IPS-20b (cell line): ENCODE results near the gene GIMAP1.

ENCODE experiments used
- H3K27ac ChIP-seq: one replicate; pipeline ENCODE4 v1.5.1; 2013; ENCODE audit warnings: low read length
- H3K27me3 ChIP-seq: 2 replicates; pipeline ENCODE4 v1.6.1; 2013; ENCODE audit warnings: mild to moderate bottlenecking, low read length, inconsistent platforms; ENCODE audit not compliant: insufficient read depth
- H3K36me3 ChIP-seq: 2 replicates; pipeline ENCODE4 v1.6.1; 2013; ENCODE audit warnings: low read depth, mild to moderate bottlenecking, inconsistent platforms, low read length, moderate library complexity; ENCODE audit not compliant: insufficient read depth
- H3K4me1 ChIP-seq: 2 replicates; pipeline ENCODE4 v1.6.1; 2013; ENCODE audit warnings: mild to moderate bottlenecking, control low read depth, inconsistent platforms, low read length, moderate library complexity; ENCODE audit not compliant: insufficient read depth
- H3K4me3 ChIP-seq: 2 replicates; pipeline ENCODE4 v1.5.1; 2013; ENCODE audit warnings: mild to moderate bottlenecking, low read length, inconsistent platforms
- H3K9ac ChIP-seq: 2 replicates; pipeline ENCODE4 v1.6.1; 2013; ENCODE audit warnings: low read depth, mild to moderate bottlenecking, inconsistent platforms, low read length, moderate library complexity
- H3K9me3 ChIP-seq: 2 replicates; pipeline ENCODE4 v1.6.1; 2013; ENCODE audit warnings: mild to moderate bottlenecking, low read depth, low read length, inconsistent platforms; ENCODE audit not compliant: insufficient read depth

GIMAP1 gene

DNA sequence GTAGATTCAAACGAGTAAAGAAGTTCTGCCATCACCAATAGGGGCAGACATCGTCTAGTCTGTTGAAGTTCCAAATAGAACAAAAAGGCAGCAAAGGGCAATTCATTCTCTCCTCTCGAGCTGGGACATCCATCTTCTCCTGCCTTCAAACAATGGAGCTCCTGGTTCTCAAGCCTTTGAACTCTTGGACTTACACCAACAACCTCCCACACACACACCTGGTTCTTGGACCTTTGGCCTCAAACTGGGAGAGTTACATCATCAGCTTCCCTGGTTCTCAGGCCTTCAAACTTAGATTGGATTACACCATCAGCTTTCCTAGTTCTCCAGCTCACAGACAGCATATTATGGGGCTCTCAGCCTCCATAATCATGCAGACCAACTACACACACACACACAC lies 11.0 kb downstream of the GIMAP1 start:
- Histone ChIP-seq H3K4me3 (no peak overlapping the region), H3K9me3 (peaks cover 3% of the 10 kb centered on the region), H3K4me1 (no peaks in the 10 kb centered on the region), H3K27ac (no peak overlapping the region), H3K27me3 (peaks cover 100% of the 10 kb centered on the region), H3K36me3 (no peaks in the 10 kb centered on the region), H3K9ac (no peak overlapping the region)

DNA sequence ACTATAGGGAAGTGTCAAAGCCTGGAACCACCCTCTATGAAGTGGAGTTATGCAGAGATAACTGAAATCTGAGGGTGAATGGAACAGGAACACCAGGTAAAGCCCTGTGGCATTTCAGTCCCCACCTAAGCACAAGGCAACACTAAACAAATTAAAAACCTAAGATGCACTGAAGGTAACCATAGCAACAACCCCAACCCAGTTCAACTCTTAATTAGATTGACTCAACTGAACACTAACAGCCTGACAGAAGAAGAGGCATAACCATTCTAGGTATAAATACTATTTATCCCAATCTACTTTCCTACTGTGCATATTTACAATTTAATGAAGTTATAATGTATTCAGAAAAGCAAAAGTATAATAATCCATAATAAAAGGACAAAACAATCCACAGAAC lies 11.6 kb downstream of the GIMAP1 start:
- no peak overlapping the region for H3K27ac ChIP-seq
- peaks cover 100% of the 10 kb centered on the region for H3K27me3 ChIP-seq
- no peaks in the 10 kb centered on the region for H3K4me1 ChIP-seq
- H3K4me3 ChIP-seq, result no peak overlapping the region
- H3K36me3 ChIP-seq, result no peaks in the 10 kb centered on the region
- peaks cover 3% of the 10 kb centered on the region for H3K9me3 ChIP-seq
- H3K9ac ChIP-seq, result no peak overlapping the region

GRCh38 chr7:150728609-150729008 lies 12.2 kb downstream of the GIMAP1 start:
- Histone ChIP-seq H3K27me3 (peaks cover 100% of the 10 kb centered on the region), H3K4me3 (no peak overlapping the region)

DNA sequence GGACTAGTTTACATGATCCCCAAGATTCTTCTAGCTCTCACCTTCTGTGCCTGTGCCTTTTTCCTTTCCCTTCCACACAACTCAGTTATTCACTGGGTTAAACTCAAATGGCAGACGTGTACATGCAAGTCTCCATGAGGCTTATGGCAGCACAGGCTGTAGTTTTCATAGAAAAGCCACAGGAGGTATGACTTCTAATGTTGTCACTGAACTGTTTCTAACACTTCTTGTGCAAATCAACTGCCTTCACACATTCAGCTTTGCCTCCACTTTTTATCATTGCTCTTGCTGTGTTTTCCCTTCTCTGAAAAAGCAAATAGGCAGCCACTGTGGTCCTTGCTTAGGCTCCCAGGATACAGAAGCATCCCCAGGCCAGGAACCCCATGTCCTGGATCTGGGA lies 15.5 kb downstream of the GIMAP1 start:
- Histone ChIP-seq H3K4me1 (no peaks in the 10 kb centered on the region), H3K9me3 (peaks cover 3% of the 10 kb centered on the region), H3K36me3 (no peaks in the 10 kb centered on the region), H3K4me3 (no peak overlapping the region), H3K27me3 (peaks cover 100% of the 10 kb centered on the region), H3K9ac (no peak overlapping the region), H3K27ac (no peak overlapping the region)

More at GRCh38 chr7:150728609-150729008, 12.2 kb downstream of the GIMAP1 start:
- Histone ChIP-seq H3K36me3 (no peaks in the 10 kb centered on the region), H3K9me3 (peaks cover 3% of the 10 kb centered on the region), H3K9ac (no peak overlapping the region), H3K27ac (no peak overlapping the region), H3K4me1 (no peaks in the 10 kb centered on the region)

DNA sequence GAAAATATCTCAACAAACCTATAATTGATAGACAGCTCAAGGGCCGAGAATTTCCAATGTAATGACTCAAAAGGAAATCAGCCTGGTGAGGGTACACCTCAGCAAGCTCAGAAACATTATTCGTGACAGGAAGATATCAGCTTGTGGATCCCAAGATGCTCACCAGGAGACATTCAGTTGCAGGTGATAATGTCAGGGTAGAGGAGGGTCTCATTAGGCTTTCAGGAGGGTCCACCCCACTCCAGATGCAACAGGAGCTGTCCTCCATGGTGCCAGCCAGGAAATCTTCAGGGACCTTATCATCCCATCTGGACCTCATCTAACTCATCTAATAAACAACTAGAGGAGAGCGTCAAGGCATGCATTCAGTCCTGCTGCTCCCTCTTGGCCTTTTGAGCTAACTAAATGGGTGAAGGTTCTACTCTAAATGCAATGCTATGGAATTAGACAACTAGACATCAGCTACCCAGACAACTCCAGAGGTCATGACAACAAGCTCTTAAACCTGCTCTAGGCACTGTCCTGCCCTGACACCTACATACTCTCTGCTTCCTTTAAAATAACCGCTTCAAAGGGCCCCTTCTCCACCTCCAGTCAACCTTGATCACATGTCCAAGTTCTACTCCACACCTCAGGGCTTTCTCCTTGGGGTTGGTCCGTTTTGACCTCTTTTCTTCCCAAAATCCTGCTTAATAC lies 16.5 kb downstream of the GIMAP1 start:
- no peak overlapping the region for H3K27ac ChIP-seq
- H3K36me3 ChIP-seq, result no peaks in the 10 kb centered on the region
- peaks cover 3% of the 10 kb centered on the region; the same call in 1 of the 2 replicates for H3K9me3 ChIP-seq
- H3K4me1 ChIP-seq, result no peaks in the 10 kb centered on the region
- H3K9ac ChIP-seq, result no peak overlapping the region
- H3K4me3 ChIP-seq, result no peak overlapping the region
- H3K27me3 ChIP-seq, result peaks cover 100% of the 10 kb centered on the region

GRCh38 chr7:150733482-150734095 lies 17.2 kb downstream of the GIMAP1 start:
- no peak overlapping the region for H3K27ac ChIP-seq
- H3K9me3 ChIP-seq, result peaks cover 3% of the 10 kb centered on the region; the same call in 1 of the 2 replicates
- no peaks in the 10 kb centered on the region for H3K4me1 ChIP-seq
- no peaks in the 10 kb centered on the region for H3K36me3 ChIP-seq
- peaks cover 100% of the 10 kb centered on the region for H3K27me3 ChIP-seq
- H3K9ac ChIP-seq, result no peak overlapping the region
- H3K4me3 ChIP-seq, result no peak overlapping the region

DNA sequence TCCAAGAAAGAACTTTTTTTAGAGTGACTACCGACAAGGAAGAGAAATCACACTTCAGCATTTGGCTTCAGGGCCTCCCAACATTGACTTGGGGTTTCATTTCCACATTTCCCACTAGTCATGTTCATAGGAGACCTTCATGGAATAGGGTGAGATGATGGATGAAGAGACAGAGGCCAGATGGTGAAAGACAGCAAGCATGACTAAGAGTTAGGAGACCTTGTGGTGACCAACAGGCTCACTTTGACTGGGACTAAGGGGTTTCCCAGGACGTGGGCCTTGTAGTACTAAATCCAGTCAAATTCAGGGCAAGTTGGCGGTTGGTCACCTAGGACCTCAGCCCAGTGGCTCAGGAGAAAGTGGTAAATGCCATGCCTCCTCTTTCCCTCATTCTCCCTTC lies 17.8 kb downstream of the GIMAP1 start:
- no peaks in the 10 kb centered on the region for H3K4me1 ChIP-seq
- H3K4me3 ChIP-seq, result no peak overlapping the region
- H3K36me3 ChIP-seq, result no peaks in the 10 kb centered on the region
- H3K9ac ChIP-seq, result no peak overlapping the region
- no peaks in the 10 kb centered on the region for H3K9me3 ChIP-seq
- peaks cover 100% of the 10 kb centered on the region for H3K27me3 ChIP-seq
- no peak overlapping the region for H3K27ac ChIP-seq

- H3K9me3 ChIP-seq, result no peaks in the 10 kb centered on the region
- H3K27ac ChIP-seq, result no peak overlapping the region
- H3K9ac ChIP-seq, result no peak overlapping the region
- H3K4me1 ChIP-seq, result no peaks in the 10 kb centered on the region
- no peaks in the 10 kb centered on the region for H3K36me3 ChIP-seq
- no peak overlapping the region for H3K4me3 ChIP-seq
- H3K27me3 ChIP-seq, result peaks cover 100% of the 10 kb centered on the region
Measured at GRCh38 chr7:150735596-150736358, 19.4 kb downstream of the GIMAP1 start.

DNA sequence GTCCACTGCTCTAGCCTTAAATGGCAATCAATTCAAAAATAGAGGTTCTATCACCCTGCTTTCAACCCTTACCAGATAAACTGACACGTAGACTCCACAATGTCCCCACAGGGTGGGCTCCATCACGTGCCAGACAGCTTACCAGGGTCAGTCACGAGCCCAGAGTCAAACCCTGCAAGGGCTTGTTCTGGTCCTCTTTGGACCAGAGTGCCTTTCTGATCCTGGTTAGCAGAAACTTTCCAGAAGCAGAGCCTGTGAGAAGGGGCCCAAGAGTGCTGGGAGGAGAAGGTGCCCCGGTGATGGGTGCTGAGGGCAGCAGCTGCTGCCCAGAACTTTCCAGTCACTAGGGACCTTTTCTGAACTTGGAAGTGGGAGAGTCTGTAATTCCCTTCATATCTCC lies 20.5 kb downstream of the GIMAP1 start:
- Histone ChIP-seq H3K27ac (no peak overlapping the region), H3K9ac (no peak overlapping the region), H3K9me3 (no peaks in the 10 kb centered on the region), H3K4me3 (no peak overlapping the region), H3K4me1 (no peaks in the 10 kb centered on the region), H3K36me3 (no peaks in the 10 kb centered on the region), H3K27me3 (peaks cover 100% of the 10 kb centered on the region)

- H3K27me3 ChIP-seq, result peaks cover 100% of the 10 kb centered on the region
- no peak within 1 kb of the TSS for H3K4me3 ChIP-seq
- no peaks in the 10 kb centered on the region for H3K4me1 ChIP-seq
- H3K9me3 ChIP-seq, result no peaks in the 10 kb centered on the region
- H3K9ac ChIP-seq, result no peak within 1 kb of the TSS
- no peaks in the 10 kb centered on the region for H3K36me3 ChIP-seq
- H3K27ac ChIP-seq, result no peak within 1 kb of the TSS
Measured at GRCh38 chr7:150737265-150738055, 21.0 kb downstream of the GIMAP1 start, which contains the start of gene GIMAP5. GIMAP5 (plus strand) TSS chr7:150737418; CDS start chr7:150740885, 3,467 bp downstream.

GRCh38 chr7:150738092-150738491 lies 21.7 kb downstream of the GIMAP1 start:
- H3K4me3 ChIP-seq, result no peak overlapping the region
- H3K4me1 ChIP-seq, result no peaks in the 10 kb centered on the region
- no peak overlapping the region for H3K27ac ChIP-seq
- H3K9ac ChIP-seq, result no peak overlapping the region
- peaks cover 100% of the 10 kb centered on the region for H3K27me3 ChIP-seq
- H3K36me3 ChIP-seq, result no peaks in the 10 kb centered on the region
- no peaks in the 10 kb centered on the region for H3K9me3 ChIP-seq
